Measurements from ENCODE around the gene TACR2.

The TACR2 gene

GRCh38 chr10:69451209-69451783, 34.6 kb upstream of the TACR2 start, which contains the start of gene TSPAN15:
Gene TSPAN15, plus strand, starts transcription at chr10:69451465. Its CDS starts 130 bp downstream, at chr10:69451595.
- peak; percentile 20 for TF ChIP-seq FOXP2 (optimal IDR thresholded peaks at IDR 0.05; ENCODE audit: borderline replicate concordance, extremely low read depth, extremely low read length, insufficient read depth)
- no peak for TF ChIP-seq TAF1 (IDR thresholded peaks at IDR 0.05; ENCODE audit: borderline replicate concordance, insufficient read depth, low read length)

- no peak for TF ChIP-seq SIN3A (IDR thresholded peaks at IDR 0.05; ENCODE audit: borderline replicate concordance, insufficient read depth, low read length)
These were observed 33.1 kb upstream of the TACR2 start for GRCh38 chr10:69449841-69450240.

- TF ChIP-seq TAF1 (IDR thresholded peaks at IDR 0.05; ENCODE audit: borderline replicate concordance, insufficient read depth, low read length), result no peak
- TF ChIP-seq REST (IDR thresholded peaks at IDR 0.05; ENCODE audit: insufficient read depth in 1 of 2, low read depth in 2 of 2, low read length in 2 of 2), result no peak
- TF ChIP-seq POLR2AphosphoS5 (IDR thresholded peaks at IDR 0.05; ENCODE audit: low read depth, low read length), result no peak
These were observed 30.0 kb upstream of the TACR2 start for GRCh38 chr10:69446650-69447151.

GRCh38 chr10:69446229-69446628, 29.5 kb upstream of the TACR2 start:
- TF ChIP-seq TAF1 (IDR thresholded peaks at IDR 0.05; ENCODE audit: borderline replicate concordance, insufficient read depth, low read length) (no peak), POLR2AphosphoS5 (IDR thresholded peaks at IDR 0.05; ENCODE audit: low read depth, low read length) (no peak), FOXP2 (optimal IDR thresholded peaks at IDR 0.05; ENCODE audit: borderline replicate concordance, extremely low read depth, extremely low read length, insufficient read depth) (no peak), SIN3A (IDR thresholded peaks at IDR 0.05; ENCODE audit: borderline replicate concordance, insufficient read depth, low read length) (no peak), REST (IDR thresholded peaks at IDR 0.05; ENCODE audit: insufficient read depth in 1 of 2, low read depth in 2 of 2, low read length in 2 of 2) (no peak)

- TF ChIP-seq TAF1 (IDR thresholded peaks at IDR 0.05; ENCODE audit: borderline replicate concordance, insufficient read depth, low read length), result no peak
- no peak for TF ChIP-seq POLR2AphosphoS5 (IDR thresholded peaks at IDR 0.05; ENCODE audit: low read depth, low read length)
- TF ChIP-seq REST (IDR thresholded peaks at IDR 0.05; ENCODE audit: insufficient read depth in 1 of 2, low read depth in 2 of 2, low read length in 2 of 2), result no peak
- TF ChIP-seq SIN3A (IDR thresholded peaks at IDR 0.05; ENCODE audit: borderline replicate concordance, insufficient read depth, low read length), result no peak
- no peak for TF ChIP-seq FOXP2 (optimal IDR thresholded peaks at IDR 0.05; ENCODE audit: borderline replicate concordance, extremely low read depth, extremely low read length, insufficient read depth)
These were observed 28.3 kb upstream of the TACR2 start for GRCh38 chr10:69445041-69445440.

GRCh38 chr10:69443354-69443753, 26.6 kb upstream of the TACR2 start:
- TF ChIP-seq TAF1 (IDR thresholded peaks at IDR 0.05; ENCODE audit: borderline replicate concordance, insufficient read depth, low read length) (no peak), SIN3A (IDR thresholded peaks at IDR 0.05; ENCODE audit: borderline replicate concordance, insufficient read depth, low read length) (no peak), POLR2AphosphoS5 (IDR thresholded peaks at IDR 0.05; ENCODE audit: low read depth, low read length) (no peak), REST (IDR thresholded peaks at IDR 0.05; ENCODE audit: insufficient read depth in 1 of 2, low read depth in 2 of 2, low read length in 2 of 2) (no peak), FOXP2 (optimal IDR thresholded peaks at IDR 0.05; ENCODE audit: borderline replicate concordance, extremely low read depth, extremely low read length, insufficient read depth) (no peak)

Measured in PFSK-1 (cell line).